ENCODE data around the gene CAPN1. TPM values are rescaled to one million over a fixed set of nuclear protein-coding genes. Genes with fewer than 3 reads are reported as not detected.
"Not testable (repeated sequence)": the region's sequence is repeated elsewhere in the genome, so short reads cannot be mapped to it uniquely, and the experiment has no call there.

The CAPN1 gene
- polyA plus RNA-seq, 1 donor: 73.1 TPM

DNA sequence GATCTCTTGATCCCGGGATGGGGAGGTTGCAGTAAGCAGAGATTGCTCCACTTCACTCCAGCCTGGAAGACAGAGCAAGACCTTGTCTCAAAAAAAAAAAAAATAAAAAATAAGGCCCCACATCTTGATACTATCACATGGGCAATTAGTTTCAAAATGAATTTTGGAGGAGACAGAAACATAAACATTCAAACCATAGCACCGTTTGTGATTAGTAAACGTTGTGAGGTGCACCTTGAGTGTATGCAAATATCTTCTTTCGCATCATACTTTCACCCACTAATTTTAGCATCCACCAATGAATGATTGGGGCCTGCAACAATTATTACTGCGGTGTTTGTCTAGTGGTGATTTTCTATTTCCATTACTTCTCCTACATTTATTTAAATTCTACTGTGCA lies 22.7 kb upstream of the CAPN1 start:
- DNase-seq (ENCODE audit: low read depth): no peak

DNA sequence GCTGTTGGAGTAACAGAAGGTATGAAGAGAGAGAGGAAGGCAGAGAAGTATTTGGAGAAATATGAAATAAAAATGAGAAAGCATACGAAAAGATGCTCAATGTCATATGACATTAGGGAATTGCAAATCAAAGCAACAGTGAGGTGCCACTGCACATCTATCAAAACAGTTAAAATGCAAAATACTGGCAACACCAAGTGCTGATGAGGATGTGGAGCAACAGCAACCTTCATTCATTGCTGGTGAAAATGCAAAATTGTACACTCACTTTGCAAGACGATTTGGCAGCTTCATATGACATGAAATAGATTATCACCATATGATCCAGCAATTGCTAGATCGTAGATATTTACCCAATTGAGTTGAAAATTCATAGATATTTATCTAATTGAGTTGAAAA lies 21.1 kb upstream of the CAPN1 start:
- DNase-seq (ENCODE audit: low read depth): no peak

DNA sequence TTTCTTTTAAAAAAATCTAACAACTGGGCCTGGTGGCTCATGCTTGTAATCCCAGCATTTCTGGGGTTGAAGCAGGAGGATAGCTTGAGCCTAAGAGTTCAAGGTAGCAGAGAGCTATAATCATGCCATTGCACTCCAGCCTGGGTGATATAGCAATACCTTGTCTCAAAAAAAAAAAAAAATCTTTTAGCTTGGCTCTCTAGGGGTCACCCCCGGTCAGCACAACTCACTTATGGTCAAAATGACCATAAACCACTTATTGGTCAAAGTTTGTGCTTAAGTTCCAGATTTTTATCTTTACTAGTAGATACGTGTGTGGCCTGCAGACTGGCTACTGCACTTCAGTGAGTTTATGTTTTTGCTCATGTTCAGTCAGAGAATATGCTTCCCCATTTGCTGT lies 18.0 kb upstream of the CAPN1 start:
- DNase-seq (ENCODE audit: low read depth): no peak

DNA sequence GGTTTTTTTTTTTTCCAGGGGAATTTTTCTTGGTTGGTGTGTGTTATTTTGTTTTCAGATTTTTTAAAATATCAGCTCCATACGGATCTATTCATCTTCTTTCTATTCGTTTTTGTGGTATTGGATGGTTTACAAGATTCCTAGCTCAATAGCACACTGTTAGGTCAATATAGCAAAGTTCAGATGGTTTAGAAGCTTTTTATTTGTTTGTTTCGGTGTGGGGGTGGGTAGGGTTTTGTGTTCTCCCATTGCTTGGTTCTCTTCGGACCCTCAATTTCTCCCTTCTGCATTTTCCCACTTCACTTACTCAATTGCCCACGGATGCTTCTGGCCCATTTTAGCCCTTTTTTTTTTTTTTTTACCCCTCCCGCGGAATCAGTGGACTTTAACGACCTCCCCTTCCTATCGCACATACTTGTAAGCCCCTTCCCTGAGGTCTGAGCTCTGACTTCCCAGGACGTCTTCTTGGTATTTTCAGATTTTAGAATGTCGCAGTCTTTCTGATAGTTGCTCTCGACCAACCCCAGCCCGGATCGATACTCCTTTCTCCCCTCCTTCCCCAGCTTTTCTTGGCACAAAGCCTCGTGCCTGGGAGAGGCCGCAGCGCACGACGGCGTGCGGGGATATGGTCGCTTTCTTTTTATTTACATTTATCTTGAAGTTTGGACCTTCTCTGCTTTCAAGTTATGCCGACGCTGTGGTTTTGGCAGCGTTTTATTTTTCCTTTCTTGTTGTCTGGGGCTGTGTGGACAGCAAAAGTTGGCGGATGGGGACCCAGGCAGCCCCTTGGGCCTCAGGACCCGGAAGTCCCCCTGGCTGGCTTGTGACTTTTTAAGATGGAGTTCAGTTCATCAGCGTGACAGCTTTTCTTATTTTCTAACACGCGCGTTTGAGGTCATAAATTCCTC lies 16.1 kb upstream of the CAPN1 start:
- no peak for DNase-seq (ENCODE audit: low read depth)

DNA sequence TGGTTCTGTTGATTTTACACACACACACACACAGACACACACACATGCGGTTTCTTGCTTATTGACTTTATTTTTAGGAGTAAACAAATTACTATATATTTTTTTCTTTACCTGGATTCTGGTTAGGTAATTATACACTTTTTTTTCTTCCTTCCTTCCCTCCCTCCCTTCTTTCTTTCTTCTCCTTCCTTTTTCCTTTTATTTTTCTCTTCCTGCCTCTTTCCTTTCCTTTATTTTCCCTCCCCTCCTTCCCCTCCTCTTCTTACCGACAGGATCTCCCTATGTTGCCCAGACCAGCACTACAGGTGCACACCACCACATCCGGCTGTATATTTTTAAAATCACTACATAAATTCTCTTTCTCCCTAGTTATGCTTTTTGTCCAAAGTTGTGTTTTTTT lies 14.8 kb upstream of the CAPN1 start:
- no peak for DNase-seq (ENCODE audit: low read depth)

DNA sequence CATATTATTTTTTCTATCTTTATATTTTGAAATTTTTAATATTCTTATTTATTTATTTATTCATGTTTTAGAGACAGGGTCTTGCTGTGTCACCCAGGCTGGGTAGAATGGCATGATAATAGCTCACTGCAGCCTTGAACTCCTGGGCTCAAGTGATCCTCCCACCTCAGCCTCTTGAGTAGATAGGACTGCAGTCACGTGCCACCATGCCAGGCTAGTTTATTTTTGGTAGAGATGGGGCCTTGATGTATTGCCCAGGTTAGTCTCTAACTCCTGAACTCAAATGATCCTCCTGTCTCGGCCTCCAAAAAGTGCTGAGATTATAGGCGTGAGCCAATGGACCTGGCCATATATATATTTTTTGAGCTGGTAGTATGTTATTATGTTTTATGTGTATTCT lies 14.1 kb upstream of the CAPN1 start:
- DNase-seq (ENCODE audit: low read depth): no peak

DNA sequence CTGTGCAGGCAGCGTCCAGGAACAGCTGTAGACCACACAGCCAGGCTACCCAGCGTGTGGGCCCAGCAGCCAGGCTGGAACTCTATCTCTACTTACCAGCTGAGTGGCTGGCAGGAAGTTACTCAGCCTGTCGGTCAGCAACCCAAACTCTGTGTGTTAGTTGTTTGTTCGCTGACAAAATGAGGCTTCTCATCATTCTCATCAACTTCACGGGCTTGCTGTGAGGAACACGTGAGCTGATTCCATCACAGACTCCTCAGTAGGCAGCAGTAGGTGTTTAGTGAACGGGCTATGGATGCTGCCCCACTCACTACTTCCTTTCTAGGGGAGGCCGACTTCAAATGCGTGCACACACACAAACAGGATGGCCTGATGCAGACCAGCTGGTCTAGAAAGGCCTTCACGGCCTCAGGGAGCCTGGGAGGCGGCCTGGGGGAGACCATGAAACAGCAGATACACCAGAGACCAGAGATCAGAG lies 12.5 kb upstream of the CAPN1 start:
- no peak for DNase-seq (ENCODE audit: low read depth)

DNA sequence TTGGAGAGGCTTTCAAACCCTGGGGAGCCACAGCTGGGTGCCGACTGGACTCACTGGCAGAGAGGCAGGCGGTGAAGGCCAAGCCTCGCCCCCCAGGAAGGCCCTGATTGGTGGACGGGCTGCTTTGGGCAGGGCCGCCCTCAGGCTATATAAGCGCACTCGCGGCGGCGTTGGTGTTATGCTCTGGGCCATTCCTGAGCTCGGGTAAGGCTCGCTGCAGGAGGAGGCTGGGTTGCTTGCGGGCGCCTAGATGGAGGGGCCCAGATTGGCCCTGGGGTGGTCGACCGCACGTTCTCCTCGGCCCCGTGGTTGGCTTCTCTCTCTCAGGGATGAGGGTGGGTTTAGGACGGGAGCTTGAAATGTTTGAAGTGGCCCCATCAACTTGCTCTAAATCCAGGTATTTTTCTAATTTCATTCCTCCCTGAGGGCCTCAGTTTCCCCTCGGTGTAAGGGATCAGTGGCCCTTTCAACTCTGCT lies 11.6 kb upstream of the CAPN1 start, which contains the start of gene SPDYC:
TSS of gene SPDYC (plus strand) at position 176 of the 477 bp plus-strand sequence. CDS start 1,125 bp downstream, outside the sequence.
- no peak for DNase-seq (ENCODE audit: low read depth)

DNA sequence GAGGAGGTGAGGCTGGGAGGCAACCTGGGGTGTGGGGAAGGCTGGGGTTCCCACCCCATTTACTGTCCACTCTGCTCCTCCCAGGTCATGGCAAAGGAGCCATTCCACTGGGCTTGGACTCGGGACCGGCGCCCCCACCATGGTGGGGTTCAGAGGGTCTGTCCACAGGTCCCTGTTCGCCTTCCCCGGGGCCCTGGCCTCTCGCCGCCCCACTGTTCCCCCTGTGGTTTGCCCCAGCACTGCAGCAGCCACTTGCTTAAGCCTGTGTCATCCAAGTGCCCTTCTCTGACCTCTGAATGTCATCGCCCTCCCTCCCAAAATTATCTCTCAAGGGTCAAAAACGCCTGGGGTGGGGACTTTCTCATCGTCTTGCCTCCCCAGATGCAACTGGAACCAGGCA lies 9.1 kb upstream of the CAPN1 start:
- no peak for DNase-seq (ENCODE audit: low read depth)

DNA sequence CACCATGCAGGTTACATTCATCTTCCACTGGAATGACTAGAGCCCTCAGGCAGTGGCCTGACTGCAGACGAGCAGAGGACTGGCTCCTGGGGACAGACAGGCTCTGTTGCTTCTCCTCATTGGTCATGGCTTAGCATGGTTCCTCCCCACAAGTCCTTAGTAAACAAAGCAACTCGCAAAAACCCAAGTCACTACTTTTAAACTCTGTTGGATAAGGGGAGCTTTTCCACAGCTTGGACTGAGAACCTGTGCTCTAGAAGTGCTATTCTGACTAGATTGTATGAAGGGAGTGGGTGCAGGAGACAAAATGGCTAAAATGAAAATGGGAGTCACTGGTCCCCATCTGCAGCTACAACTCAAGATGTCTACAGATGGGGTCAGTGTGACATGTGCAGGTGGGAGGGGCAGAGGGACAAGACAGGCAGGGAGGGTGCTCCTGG lies 7.1 kb upstream of the CAPN1 start:
- not testable (repeated sequence) for DNase-seq (ENCODE audit: low read depth)

DNA sequence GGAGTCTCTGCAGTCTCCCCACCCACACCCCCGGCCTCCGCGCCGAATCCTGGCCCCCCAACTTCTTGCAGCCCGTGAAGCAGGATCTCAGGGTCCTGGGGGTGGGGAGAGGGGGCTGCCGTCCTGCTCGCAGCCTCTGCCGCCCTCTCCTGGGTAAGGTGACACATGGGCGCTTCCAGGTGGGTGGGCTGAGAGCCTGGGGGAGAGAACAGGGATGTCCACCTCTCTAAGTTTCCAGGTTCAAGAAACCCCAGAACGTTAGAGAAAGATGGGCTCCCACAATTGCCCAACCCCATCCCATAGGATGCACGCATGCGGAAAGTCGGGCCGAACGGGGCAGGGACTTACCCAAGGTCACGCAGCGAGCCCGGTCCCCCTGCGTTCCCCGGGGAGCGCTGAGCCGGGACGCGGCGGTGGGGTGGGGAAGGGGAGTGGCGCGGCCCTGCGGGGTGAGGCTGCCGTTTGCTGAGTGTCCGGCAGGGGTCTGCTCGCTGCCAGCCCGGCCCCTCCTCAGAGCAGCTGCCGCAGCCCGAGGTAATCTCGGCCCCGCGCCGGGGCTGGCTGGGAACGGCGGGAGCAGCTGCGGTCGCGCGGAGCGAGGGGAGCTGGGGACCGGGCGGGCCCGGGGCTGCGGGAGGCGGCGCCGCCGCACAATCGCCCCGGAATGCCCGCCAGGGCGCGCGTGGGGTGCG lies 705 bp upstream of the CAPN1 start:
- no peak for DNase-seq (ENCODE audit: low read depth)

DNA sequence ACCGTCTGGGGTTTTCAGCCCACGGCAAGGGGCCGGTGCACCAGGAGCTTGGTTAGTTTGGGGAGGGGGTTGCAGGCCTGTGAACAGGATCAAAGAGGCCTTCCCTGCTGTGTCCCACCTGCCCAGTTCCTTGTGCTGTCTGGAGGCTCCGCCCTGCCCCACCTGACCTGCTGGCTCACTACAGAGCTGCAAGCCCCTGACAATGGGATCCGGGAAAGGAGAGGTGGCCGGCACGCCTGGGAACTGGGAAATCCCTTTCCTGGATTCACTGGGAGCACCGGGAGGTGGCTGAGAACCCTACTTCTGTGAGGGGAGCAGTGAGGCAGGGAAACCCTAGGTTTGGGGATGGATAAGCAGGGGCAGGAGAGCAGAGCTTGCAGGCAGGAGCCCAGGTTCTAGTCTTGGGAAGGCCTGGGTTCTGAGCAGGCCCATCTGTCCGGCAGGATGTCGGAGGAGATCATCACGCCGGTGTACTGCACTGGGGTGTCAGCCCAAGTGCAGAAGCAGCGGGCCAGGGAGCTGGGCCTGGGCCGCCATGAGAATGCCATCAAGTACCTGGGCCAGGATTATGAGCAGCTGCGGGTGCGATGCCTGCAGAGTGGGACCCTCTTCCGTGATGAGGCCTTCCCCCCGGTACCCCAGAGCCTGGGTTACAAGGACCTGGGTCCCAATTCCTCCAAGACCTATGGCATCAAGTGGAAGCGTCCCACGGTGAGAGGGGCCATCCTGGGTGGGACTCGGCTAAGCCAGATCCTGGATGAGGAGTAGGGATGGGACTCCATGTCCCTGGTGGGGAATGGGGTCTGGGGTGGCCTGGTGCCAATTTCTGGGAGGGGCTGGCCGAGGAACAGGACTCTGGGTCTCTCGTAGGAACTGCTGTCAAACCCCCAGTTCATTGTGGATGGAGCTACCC lies 786 bp downstream of the CAPN1 start:
- DNase-seq (ENCODE audit: low read depth): no peak

DNA sequence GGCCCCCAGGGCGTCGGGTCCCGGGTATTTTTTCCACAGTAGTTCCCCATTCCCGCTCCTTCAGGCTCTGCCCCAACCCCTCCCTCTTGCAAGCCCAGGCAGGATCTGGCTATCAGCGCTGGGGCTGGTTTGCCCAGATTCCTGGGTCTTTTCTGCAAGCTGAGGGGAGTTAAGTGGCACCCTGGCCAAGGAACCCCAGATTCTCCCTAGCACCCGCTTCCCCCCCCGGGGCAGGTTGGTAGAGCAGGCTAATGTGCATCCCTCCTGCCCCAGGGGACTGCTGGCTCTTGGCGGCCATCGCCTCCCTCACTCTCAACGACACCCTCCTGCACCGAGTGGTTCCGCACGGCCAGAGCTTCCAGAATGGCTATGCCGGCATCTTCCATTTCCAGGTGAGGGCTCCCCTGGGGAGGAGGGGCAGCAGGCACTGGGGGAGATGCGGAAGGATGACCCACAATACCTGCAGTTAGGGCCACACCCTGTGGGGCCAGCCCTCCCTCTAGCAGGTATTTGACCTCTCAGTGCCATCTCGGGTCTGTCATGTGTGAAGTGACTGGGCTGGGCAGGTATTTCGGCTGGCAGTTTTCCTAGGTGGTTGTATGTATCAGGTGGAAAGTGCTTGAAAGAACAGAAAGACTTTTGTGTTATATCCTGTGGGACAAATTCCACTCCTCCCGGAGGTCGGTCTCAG lies 1.6 kb downstream of the CAPN1 start:
- DNase-seq (ENCODE audit: low read depth): no peak

DNA sequence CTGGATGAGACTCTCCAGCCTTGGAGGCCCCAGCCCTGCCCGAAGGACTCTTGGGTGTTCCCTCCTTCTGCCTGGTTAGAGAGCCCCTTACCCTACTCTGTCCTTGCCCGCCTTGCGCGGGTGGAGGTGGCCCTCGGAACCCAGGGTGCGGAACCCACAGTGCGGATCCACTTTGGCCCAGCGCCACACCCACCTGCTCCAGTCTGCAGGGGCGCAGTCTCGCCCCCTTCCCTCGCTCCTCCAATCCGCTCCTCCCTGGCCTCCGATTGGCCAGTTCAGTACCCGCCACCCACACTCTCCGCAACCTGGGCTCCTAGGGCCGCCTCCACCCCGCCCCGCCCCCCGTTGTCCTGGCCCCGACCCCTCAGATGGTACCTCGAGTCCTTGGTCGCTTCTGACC lies 2.4 kb downstream of the CAPN1 start:
- DNase-seq (ENCODE audit: low read depth): no peak

DNA sequence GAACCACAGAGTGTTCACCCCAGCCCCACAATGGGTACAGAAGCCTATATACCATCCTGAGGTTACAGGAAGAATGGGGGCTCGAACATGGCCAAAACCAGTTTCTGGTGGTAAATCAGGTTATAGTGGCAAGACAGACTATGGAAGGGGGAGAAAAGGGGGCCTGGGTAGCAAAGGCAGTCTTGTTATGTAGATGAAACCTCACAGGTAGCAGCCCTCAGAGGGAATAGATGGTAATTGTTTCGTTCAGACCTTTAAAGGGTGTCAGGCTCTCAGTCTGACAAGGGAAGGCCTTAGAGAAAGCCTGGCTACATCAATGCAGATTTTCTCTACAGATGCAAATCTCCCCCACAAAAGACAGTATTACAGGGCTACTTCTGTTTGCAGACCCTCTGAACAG lies 3.4 kb downstream of the CAPN1 start:
- DNase-seq (ENCODE audit: low read depth): no peak

DNA sequence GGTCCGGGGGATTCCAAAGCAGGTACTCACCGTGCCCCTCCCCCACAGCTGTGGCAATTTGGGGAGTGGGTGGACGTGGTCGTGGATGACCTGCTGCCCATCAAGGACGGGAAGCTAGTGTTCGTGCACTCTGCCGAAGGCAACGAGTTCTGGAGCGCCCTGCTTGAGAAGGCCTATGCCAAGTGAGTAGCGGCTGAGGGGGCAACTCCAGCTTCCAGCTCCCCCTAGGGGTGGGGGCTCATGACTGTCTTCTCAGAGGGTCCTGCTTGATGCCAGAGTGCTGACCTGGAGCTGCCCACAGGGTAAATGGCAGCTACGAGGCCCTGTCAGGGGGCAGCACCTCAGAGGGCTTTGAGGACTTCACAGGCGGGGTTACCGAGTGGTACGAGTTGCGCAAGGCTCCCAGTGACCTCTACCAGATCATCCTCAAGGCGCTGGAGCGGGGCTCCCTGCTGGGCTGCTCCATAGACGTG lies 4.2 kb downstream of the CAPN1 start:
- DNase-seq (ENCODE audit: low read depth): no peak

DNA sequence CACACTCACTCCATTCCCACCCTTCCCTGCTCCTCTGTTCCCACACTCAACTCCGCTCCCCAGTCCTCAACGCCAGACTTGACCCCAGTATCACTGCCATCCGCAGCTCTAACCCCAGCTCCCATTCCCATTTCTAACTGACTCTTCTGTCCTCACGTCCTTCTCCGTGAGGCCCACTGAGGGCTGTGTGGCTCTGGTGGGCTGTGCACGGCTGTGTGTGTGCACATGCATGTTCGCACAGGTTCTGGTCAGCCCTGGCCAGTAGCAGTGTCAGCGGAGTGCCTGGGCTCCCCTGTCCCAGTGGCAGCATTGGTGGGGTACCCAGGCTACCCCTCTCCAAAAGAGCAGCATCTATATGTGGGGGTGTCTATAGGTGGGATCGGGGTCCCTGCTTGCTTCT lies 5.0 kb downstream of the CAPN1 start:
- no peak for DNase-seq (ENCODE audit: low read depth)

DNA sequence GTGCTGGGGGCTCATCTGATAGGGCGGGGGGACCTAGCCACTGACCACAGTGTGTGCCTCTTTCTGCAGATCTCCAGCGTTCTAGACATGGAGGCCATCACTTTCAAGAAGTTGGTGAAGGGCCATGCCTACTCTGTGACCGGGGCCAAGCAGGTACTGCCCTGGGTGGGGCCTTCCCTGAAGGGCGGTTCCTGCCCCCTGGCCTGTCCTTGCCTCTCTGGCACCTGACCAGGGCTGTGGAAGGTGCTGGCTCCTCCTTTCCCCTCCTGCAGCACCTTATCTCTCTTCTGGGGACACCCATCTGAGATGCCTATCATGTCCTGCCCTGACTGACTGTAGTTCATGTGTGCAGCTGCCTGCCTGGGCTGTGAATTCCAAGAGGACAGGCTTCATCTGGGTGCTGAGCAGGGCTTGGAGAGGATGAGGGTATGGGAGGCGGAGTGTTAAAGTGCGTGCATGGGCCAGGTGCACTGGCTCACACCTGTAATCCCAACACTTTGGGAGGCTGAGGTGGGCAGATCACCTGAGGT lies 5.5 kb downstream of the CAPN1 start:
- no peak for DNase-seq (ENCODE audit: low read depth)

DNA sequence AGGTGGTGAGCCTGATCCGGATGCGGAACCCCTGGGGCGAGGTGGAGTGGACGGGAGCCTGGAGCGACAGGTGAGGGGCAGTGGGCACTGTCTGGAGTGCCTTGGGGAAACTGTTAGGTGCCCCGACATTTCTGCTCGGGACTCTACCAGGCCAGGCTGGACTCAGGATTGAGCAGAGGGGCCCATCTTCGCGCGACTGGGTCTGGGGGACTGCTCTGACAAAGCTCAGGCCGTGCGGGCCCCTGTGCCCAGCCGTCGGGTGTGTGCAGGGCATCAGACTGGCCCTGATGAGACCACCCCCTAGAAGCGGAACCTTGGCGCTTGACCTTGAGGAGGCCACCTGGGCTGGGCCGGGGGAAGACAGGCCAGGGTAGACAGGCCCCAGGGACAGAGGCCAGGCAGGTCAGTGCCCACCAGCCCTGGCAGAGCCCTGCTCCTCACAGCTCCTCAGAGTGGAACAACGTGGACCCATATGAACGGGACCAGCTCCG lies 6.3 kb downstream of the CAPN1 start:
- no peak for DNase-seq (ENCODE audit: low read depth)

DNA sequence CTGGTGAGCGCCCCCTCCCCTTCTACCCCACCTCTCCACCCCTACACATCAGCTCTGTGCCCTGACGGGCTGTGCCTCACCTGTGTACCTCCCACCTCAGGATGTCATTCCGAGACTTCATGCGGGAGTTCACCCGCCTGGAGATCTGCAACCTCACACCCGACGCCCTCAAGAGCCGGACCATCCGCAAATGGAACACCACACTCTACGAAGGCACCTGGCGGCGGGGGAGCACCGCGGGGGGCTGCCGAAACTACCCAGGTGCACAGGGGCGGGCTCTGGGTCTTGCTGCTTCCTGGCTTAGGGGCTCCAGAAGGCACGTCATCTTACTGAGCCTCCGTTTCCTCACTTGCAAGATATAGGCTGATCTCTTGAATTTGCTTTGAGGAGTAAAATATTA lies 6.8 kb downstream of the CAPN1 start:
- no peak for DNase-seq (ENCODE audit: low read depth)

All from forelimb muscle (tissue), 1 donor.